HG03342 (cell line): ENCODE results near the gene ALLC.

Experiments used
- ATAC-seq: cut with Tn5 transposase; IDR thresholded peaks from one replicate; pipeline ENCODE4 v1.9.1; 2021; ENCODE audit warnings: mild to moderate bottlenecking, moderate library complexity; ENCODE audit not compliant: unreplicated experiment

ALLC gene

GRCh38 chr2:3742743-3743508 is 84.9 kb downstream of the ALLC start:
- no peak for ATAC-seq

GRCh38 chr2:3743951-3744555 is 86.1 kb downstream of the ALLC start:
- no peak for ATAC-seq

GRCh38 chr2:3745920-3746319 is 87.9 kb downstream of the ALLC start:
- ATAC-seq: no peak

GRCh38 chr2:3747032-3747654 is 89.1 kb downstream of the ALLC start:
- no peak for ATAC-seq

GRCh38 chr2:3747826-3748225 is 89.8 kb downstream of the ALLC start:
- ATAC-seq: no peak

GRCh38 chr2:3749201-3749600 is 91.2 kb downstream of the ALLC start:
- no peak for ATAC-seq

GRCh38 chr2:3751251-3751650 is 93.3 kb downstream of the ALLC start:
- ATAC-seq: no peak

- no peak for ATAC-seq
These were observed 93.8 kb downstream of the ALLC start for GRCh38 chr2:3751806-3752205.
